A549 (cell line): ENCODE results near the gene SPRR5. TPM values are rescaled to one million over a fixed set of nuclear protein-coding genes. Genes with fewer than 3 reads are reported as not detected.

Source experiments
- ATAC-seq, 2 experiments: fragments of 200-7000 bp in 1 of 2; fragments of >200 bp in 1 of 2; cut with Nextera tagmentation in 1 of 2; cut with Tn5 transposase in 1 of 2; 3 replicates each; pipeline versions ENCODE4 v1.8.0 to v1.9.1; 2018 to 2020; ENCODE audit warnings: mild to moderate bottlenecking in 1 of 2, moderate library complexity in 1 of 2
- CTCF ChIA-PET: fragments of 300-600 bp; sonication (Branson Sonifier 250); formaldehyde crosslinking; extraction: SDS; loops from one replicate; lab custom pipeline; 2021; ENCODE audit warnings: antibody characterized with exemption, inconsistent platforms; lab: Yijun Ruan, JAX
- POLR2A ChIA-PET: fragments of 350-600 bp; formaldehyde crosslinking; extraction: SDS; loops from one replicate; lab custom pipeline; 2021; ENCODE audit warnings: antibody characterized with exemption, inconsistent platforms; lab: Yijun Ruan, JAX
- DNase-seq, 2 experiments: peaks; one replicate each; pipeline versions ENCODE4 v3.0.0 to v3.0.0-alpha.2; 2011 to 2016; ENCODE audit warnings: low read depth in 1 of 2, low spot score in 1 of 2
- FAIRE-seq: peaks from 2 replicates; lab custom pipeline; 2011; peaks lifted over from hg19 to GRCh38; lab: Jason Lieb, UNC
- H3K27ac ChIP-seq, 2 experiments: fragments of >200 bp; sonication (Bioruptor Twin); formaldehyde crosslinking; 3 replicates each; pipeline ENCODE4 v1.5.1; 2016 to 2017
- H3K4me1 ChIP-seq: fragments of >200 bp; sonication (Bioruptor Twin); formaldehyde crosslinking; 3 replicates; pipeline ENCODE4 v1.6.1; 2016
- H3K4me2 ChIP-seq: fragments of >200 bp; sonication (Bioruptor Twin); formaldehyde crosslinking; 3 replicates; pipeline ENCODE4 v1.6.1; 2016
- H3K4me3 ChIP-seq: fragments of >200 bp; sonication (Bioruptor Twin); formaldehyde crosslinking; 3 replicates; pipeline ENCODE4 v1.5.1; 2016
- H3K9me3 ChIP-seq: fragments of >200 bp; sonication (Bioruptor Twin); formaldehyde crosslinking; 3 replicates; pipeline ENCODE4 v1.6.1; 2016
- ESRRA ChIP-seq: fragments of 150-350 bp; IDR thresholded peaks from 2 replicates; pipeline ENCODE4 v1.6.1; 2014; ENCODE audit warnings: mild to moderate bottlenecking, low read length, borderline replicate concordance
- FOSB ChIP-seq: fragments of 250-450 bp; sonication (Bioruptor Pico); IDR thresholded peaks from 2 replicates; pipeline ENCODE4 v1.5.0; 2020; ENCODE audit warnings: mild to moderate bottlenecking, moderate library complexity
- FOSL2 ChIP-seq, 2 experiments: fragments of 450-650 bp in 1 of 2; fragments of >200 bp in 1 of 2; sonication (Bioruptor Twin) in 1 of 2; formaldehyde crosslinking; IDR thresholded peaks; 2 replicates each; pipeline versions ENCODE4 v1.5.0 to v1.6.1; 2016 to 2020; ENCODE audit warnings: mild to moderate bottlenecking in 1 of 2, moderate library complexity in 1 of 2
- HEYL ChIP-seq: fragments of 250-450 bp; sonication (Bioruptor Pico); IDR thresholded peaks from 2 replicates; pipeline ENCODE4 v1.8.0; 2021; ENCODE audit warnings: mild to moderate bottlenecking, moderate library complexity
- KDM5A ChIP-seq: fragments of 200-600 bp; sonication (generic); IDR thresholded peaks from 2 replicates; pipeline ENCODE4 v1.6.1; 2016; ENCODE audit warnings: antibody characterized with exemption, mild to moderate bottlenecking
- PHF8 ChIP-seq: fragments of 200-600 bp; sonication (generic); IDR thresholded peaks from 2 replicates; pipeline ENCODE4 v1.6.1; 2016; ENCODE audit warnings: low read depth, mild to moderate bottlenecking, antibody characterized with exemption, moderate library complexity, borderline replicate concordance
- RFX5 ChIP-seq: fragments of 450-650 bp; IDR thresholded peaks from 2 replicates; pipeline ENCODE4 v1.7.1; 2014; ENCODE audit warnings: antibody characterized with exemption, mild to moderate bottlenecking, moderate library complexity
- RNF2 ChIP-seq: fragments of 200-600 bp; sonication (generic); IDR thresholded peaks from 2 replicates; pipeline ENCODE4 v1.6.1; 2016; ENCODE audit warnings: low read depth, mild to moderate bottlenecking, antibody characterized with exemption, moderate library complexity, borderline replicate concordance
- TFCP2L1 ChIP-seq: fragments of 250-450 bp; sonication (Bioruptor Pico); IDR thresholded peaks from 2 replicates; pipeline ENCODE4 v1.5.0; 2021; ENCODE audit warnings: mild to moderate bottlenecking
- ZFP36 ChIP-seq: fragments of 450-650 bp; IDR thresholded peaks from 2 replicates; pipeline ENCODE4 v1.6.1; 2014; ENCODE audit warnings: borderline replicate concordance; ENCODE audit not compliant: partially characterized antibody
- ZSCAN20 ChIP-seq: fragments of 250-450 bp; sonication (Bioruptor Pico); IDR thresholded peaks from 2 replicates; pipeline ENCODE4 v1.8.0; 2022; ENCODE audit warnings: mild to moderate bottlenecking, moderate library complexity
- WGBS: methylation state at CpG from one replicate; pipeline ENCODE4 v1.1.6; 2017; ENCODE audit errors: missing lambda C conversion rate; 5-methylcytosine and 5-hydroxymethylcytosine counted together
- polyA plus RNA-seq, 4 experiments: library from polyadenylated mRNA; depleted of rRNA in 3 of 4; stranded (reverse); fragments of >200 nt; fragmentation: RNase III in 1 of 4; extraction: RNeasy Plus Mini Kit Qiagen cat#74134 plus additional on column Dnase treatment in 1 of 4; gene quantifications; 2 replicates in 3 of 4; 3 replicates in 1 of 4; pipeline ENCODE4 v1.2.3, GENCODE V29; 2011 to 2017
- TF ChIP-seq, protein P1 (sequence below): fragments of 200-600 bp; sonication (generic); IDR thresholded peaks from 2 replicates; pipeline ENCODE4 v1.6.1; 2016; ENCODE audit warnings: antibody characterized with exemption, mild to moderate bottlenecking, moderate library complexity
- TF ChIP-seq, protein P2 (sequence below): fragments of >200 bp; sonication (Bioruptor Twin); formaldehyde crosslinking; IDR thresholded peaks from 3 replicates; pipeline ENCODE4 v1.5.1; 2016
- TF ChIP-seq, protein P3 (sequence below): fragments of 150-350 bp; IDR thresholded peaks from 2 replicates; pipeline ENCODE4 v1.6.1; 2014; ENCODE audit warnings: low read depth, mild to moderate bottlenecking, low read length
- TF ChIP-seq, protein P4 (sequence below): fragments of 250-450 bp; sonication (Bioruptor Pico); IDR thresholded peaks from 2 replicates; pipeline ENCODE4 v1.5.0; 2021; ENCODE audit warnings: mild to moderate bottlenecking, moderate library complexity, borderline replicate concordance

The SPRR5 gene
- polyA plus RNA-seq, 2 of the 4 experiments (the other 2 are of a cell fraction), result not detected

DNA sequence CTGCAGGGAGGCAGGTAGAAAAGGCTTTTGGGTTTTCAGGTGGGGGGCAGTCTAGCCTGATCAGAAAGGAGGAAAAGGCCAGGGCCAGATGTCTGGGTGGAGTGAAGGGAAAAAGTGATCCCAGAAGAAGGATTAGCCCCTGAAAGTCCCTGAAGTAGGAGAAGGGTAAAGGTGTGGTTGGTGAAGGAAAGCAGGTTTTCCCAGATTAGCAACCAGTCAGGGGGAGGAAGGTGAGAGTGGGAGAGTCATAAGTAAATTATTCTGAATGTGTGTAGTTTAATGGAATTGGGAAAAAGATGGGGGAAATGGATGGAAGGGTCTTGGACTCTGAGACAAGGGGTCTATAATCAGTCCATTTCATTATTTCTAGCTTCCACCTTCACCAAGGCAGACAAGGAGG, 36.2 kb downstream of the SPRR5 start:
- Histone ChIP-seq H3K4me1 (no peaks in the 10 kb centered on the region), H3K27ac (no peak overlapping the region), H3K4me3 (no peak overlapping the region), H3K4me2 (no peak overlapping the region), H3K9me3 (no peaks in the 10 kb centered on the region)
- DNase-seq (no peak), FAIRE-seq (no peak), ATAC-seq (no peak)
- TF ChIP-seq KDM5A (no peak), ZSCAN20 (no peak), HEYL (CRISPR knock-in tag) (no peak), RNF2 (no peak)
- TF ChIP-seq, protein P1, sequence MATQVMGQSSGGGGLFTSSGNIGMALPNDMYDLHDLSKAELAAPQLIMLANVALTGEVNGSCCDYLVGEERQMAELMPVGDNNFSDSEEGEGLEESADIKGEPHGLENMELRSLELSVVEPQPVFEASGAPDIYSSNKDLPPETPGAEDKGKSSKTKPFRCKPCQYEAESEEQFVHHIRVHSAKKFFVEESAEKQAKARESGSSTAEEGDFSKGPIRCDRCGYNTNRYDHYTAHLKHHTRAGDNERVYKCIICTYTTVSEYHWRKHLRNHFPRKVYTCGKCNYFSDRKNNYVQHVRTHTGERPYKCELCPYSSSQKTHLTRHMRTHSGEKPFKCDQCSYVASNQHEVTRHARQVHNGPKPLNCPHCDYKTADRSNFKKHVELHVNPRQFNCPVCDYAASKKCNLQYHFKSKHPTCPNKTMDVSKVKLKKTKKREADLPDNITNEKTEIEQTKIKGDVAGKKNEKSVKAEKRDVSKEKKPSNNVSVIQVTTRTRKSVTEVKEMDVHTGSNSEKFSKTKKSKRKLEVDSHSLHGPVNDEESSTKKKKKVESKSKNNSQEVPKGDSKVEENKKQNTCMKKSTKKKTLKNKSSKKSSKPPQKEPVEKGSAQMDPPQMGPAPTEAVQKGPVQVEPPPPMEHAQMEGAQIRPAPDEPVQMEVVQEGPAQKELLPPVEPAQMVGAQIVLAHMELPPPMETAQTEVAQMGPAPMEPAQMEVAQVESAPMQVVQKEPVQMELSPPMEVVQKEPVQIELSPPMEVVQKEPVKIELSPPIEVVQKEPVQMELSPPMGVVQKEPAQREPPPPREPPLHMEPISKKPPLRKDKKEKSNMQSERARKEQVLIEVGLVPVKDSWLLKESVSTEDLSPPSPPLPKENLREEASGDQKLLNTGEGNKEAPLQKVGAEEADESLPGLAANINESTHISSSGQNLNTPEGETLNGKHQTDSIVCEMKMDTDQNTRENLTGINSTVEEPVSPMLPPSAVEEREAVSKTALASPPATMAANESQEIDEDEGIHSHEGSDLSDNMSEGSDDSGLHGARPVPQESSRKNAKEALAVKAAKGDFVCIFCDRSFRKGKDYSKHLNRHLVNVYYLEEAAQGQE, result no peak
- ChIA-PET CTCF (no interaction called here), POLR2A (no interaction called here)

DNA sequence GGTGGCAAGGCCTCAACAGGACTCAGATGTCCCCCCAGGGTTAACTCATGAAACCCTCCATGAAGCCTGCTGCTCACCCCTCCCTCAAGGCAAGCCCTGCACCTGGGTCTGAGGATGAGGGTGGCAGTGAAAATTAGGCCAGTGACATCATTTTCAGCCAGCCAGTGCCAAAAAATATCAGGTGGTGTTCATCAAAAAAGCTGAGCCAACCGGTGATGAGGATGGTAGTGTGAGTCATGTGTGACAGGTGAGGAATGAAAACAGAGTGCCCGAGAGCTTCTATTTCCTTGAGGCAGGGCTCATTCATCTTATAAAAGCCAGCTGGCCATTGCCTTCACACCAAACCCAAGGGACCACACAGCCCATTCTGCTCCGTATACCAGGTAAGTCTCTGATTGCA, 36.7 kb downstream of the SPRR5 start, which contains the start of gene SPRR1A:
SPRR1A (plus strand) TSS at position 339 of the 400 bp plus-strand sequence. CDS start 1,150 bp downstream, outside the sequence.
- ChIA-PET POLR2A (no interaction called here), CTCF (no interaction called here)
- no peak within 1 kb of the TSS for H3K27ac ChIP-seq
- H3K4me1 ChIP-seq, result no peaks in the 10 kb centered on the region
- no peaks in the 10 kb centered on the region for H3K9me3 ChIP-seq
- TF ChIP-seq FOSL2 (IDR thresholded peaks at IDR 0.05) (no peak), FOSL2 (CRISPR knock-in tag; IDR thresholded peaks at IDR 0.05) (no peak), ESRRA (no peak), FOSB (CRISPR knock-in tag) (no peak), PHF8 (no peak), ZFP36 (no peak), RFX5 (no peak), TFCP2L1 (no peak), KDM5A (no peak)
- TF ChIP-seq, protein P2, sequence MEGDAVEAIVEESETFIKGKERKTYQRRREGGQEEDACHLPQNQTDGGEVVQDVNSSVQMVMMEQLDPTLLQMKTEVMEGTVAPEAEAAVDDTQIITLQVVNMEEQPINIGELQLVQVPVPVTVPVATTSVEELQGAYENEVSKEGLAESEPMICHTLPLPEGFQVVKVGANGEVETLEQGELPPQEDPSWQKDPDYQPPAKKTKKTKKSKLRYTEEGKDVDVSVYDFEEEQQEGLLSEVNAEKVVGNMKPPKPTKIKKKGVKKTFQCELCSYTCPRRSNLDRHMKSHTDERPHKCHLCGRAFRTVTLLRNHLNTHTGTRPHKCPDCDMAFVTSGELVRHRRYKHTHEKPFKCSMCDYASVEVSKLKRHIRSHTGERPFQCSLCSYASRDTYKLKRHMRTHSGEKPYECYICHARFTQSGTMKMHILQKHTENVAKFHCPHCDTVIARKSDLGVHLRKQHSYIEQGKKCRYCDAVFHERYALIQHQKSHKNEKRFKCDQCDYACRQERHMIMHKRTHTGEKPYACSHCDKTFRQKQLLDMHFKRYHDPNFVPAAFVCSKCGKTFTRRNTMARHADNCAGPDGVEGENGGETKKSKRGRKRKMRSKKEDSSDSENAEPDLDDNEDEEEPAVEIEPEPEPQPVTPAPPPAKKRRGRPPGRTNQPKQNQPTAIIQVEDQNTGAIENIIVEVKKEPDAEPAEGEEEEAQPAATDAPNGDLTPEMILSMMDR, result no peak
- TF ChIP-seq, protein P3, sequence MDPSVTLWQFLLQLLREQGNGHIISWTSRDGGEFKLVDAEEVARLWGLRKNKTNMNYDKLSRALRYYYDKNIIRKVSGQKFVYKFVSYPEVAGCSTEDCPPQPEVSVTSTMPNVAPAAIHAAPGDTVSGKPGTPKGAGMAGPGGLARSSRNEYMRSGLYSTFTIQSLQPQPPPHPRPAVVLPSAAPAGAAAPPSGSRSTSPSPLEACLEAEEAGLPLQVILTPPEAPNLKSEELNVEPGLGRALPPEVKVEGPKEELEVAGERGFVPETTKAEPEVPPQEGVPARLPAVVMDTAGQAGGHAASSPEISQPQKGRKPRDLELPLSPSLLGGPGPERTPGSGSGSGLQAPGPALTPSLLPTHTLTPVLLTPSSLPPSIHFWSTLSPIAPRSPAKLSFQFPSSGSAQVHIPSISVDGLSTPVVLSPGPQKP, result no peak
- TF ChIP-seq, protein P4, sequence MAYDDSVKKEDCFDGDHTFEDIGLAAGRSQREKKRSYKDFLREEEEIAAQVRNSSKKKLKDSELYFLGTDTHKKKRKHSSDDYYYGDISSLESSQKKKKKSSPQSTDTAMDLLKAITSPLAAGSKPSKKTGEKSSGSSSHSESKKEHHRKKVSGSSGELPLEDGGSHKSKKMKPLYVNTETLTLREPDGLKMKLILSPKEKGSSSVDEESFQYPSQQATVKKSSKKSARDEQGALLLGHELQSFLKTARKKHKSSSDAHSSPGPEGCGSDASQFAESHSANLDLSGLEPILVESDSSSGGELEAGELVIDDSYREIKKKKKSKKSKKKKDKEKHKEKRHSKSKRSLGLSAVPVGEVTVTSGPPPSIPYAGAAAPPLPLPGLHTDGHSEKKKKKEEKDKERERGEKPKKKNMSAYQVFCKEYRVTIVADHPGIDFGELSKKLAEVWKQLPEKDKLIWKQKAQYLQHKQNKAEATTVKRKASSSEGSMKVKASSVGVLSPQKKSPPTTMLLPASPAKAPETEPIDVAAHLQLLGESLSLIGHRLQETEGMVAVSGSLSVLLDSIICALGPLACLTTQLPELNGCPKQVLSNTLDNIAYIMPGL (CRISPR knock-in tag), result no peak
- no peak within 1 kb of the TSS for H3K4me2 ChIP-seq
- ATAC-seq (no peak), FAIRE-seq (no peak), DNase-seq (no peak)
- H3K4me3 ChIP-seq, result no peak within 1 kb of the TSS
- 15% methylated on average over 3 of the region's 3 CpGs for WGBS
